A549 treated with RU486 at 1 μM for 4 hours (cell line): ENCODE measurements around the gene ANGPT4. TPM values are rescaled to one million over a fixed set of nuclear protein-coding genes. Genes with fewer than 3 reads are reported as not detected.

Experiments used
- total RNA-seq: library from RNA; stranded (reverse); fragments of 200-300 nt; extraction: Qiagen RNA extraction; gene quantifications from 5 replicates; pipeline ENCODE4 v1.2.3, GENCODE V29; 2022; ENCODE audit warnings: low read depth

The ANGPT4 gene, protein sequence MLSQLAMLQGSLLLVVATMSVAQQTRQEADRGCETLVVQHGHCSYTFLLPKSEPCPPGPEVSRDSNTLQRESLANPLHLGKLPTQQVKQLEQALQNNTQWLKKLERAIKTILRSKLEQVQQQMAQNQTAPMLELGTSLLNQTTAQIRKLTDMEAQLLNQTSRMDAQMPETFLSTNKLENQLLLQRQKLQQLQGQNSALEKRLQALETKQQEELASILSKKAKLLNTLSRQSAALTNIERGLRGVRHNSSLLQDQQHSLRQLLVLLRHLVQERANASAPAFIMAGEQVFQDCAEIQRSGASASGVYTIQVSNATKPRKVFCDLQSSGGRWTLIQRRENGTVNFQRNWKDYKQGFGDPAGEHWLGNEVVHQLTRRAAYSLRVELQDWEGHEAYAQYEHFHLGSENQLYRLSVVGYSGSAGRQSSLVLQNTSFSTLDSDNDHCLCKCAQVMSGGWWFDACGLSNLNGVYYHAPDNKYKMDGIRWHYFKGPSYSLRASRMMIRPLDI
- total RNA-seq: 0.03 TPM in 1 of 5 replicates, not detected in the others

DNA sequence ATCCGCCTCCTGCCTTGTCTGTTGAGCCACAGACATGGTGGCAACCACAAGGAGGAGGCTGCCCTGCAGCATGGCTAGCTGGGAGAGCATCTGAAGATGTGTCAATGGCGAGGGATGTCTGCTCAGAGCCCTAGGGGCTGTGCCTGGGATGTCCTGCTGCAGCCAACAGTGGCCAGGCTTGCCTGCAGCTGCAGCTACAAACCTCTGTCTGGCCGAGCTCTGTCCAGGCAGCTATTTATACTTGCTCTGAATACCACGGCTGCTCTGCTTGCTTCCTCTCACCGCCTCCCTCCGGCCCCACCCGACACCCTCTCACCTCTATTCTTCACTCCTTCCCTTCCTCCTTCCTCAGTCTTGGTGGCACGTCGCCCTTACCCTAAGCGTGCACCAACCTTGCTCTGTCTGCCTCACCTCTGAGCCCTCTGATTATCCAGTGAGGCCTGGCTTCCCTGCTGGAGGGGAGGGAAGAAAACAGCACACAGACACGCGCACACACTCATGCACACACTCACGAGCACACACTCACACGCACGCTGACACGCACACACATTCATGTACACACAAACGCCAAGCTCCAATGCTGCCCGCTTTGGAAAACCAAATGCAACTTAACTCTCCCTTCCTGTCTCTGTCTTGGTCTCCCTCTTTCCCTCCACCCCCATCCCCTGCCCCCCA is at the start of gene ANGPT4:
Gene ANGPT4 (minus strand): TSS at position 210 of the 675 bp plus-strand sequence. CDS start 120 bp downstream, at position 90.

DNA sequence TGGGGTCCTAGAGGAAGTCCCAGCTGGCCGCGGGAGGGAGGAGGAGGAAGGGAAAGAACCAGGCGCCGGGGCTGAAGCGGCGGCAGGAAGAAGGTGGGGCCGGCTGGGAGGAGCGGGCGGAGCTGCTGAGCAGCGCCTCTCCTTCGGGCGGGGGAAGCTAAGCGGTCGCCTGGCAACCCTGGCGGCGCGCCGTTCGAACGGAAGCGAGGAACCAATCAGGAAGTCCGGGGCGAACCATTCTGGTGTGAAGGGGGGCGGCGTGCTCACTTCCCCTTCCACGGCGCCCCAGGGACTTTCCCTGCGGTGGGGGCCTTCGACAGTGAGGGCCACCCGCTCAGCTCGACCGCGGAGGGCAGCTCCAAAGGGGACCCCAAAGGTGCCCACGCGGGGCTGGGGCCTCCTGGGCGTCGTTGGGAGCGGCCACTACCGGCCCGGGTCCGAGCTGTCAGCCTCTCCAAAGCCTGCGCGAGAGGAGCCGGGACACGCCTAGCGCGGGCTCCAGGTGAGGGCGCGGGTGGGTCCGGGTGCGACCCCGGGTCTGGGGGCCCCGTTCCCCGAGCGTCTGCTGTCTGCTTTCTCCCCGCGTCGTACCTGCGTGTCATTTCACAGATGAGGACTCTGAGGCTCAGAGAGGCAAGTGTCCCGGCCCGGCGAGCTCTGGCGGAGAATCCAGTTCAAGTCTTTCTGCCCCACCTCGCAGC is 82.5 kb downstream of the ANGPT4 start, which contains the start of gene FAM110A:
Gene FAM110A (plus strand): TSS at position 266 of the 701 bp plus-strand sequence. CDS start 11,090 bp downstream, outside the sequence.

Other genes starting within 250 kb of the ANGPT4 start
- not detected in 5 replicates for gene SCRT2, start 240.5 kb downstream of the ANGPT4 start, total RNA-seq
- gene SLC52A3, start 147.8 kb downstream of the ANGPT4 start, total RNA-seq: 0.34 to 0.69 TPM (median 0.55 TPM) in 5 replicates
- 6.6 to 12.5 TPM (median 11.5 TPM) in 5 replicates for gene FAM110A, start 82.6 kb downstream of the ANGPT4 start, total RNA-seq
- gene RSPO4, start 86.0 kb upstream of the ANGPT4 start, total RNA-seq: not detected in 5 replicates
- gene PSMF1, start 202.3 kb upstream of the ANGPT4 start, total RNA-seq: 195 to 276 TPM (median 220 TPM) in 5 replicates